HG03342 (cell line): ENCODE data around the gene ACSS1.

ENCODE experiments used
- ATAC-seq: cut with Tn5 transposase; IDR thresholded peaks from one replicate; pipeline ENCODE4 v1.9.1; 2021; ENCODE audit warnings: mild to moderate bottlenecking, moderate library complexity; ENCODE audit not compliant: unreplicated experiment

The ACSS1 gene

DNA sequence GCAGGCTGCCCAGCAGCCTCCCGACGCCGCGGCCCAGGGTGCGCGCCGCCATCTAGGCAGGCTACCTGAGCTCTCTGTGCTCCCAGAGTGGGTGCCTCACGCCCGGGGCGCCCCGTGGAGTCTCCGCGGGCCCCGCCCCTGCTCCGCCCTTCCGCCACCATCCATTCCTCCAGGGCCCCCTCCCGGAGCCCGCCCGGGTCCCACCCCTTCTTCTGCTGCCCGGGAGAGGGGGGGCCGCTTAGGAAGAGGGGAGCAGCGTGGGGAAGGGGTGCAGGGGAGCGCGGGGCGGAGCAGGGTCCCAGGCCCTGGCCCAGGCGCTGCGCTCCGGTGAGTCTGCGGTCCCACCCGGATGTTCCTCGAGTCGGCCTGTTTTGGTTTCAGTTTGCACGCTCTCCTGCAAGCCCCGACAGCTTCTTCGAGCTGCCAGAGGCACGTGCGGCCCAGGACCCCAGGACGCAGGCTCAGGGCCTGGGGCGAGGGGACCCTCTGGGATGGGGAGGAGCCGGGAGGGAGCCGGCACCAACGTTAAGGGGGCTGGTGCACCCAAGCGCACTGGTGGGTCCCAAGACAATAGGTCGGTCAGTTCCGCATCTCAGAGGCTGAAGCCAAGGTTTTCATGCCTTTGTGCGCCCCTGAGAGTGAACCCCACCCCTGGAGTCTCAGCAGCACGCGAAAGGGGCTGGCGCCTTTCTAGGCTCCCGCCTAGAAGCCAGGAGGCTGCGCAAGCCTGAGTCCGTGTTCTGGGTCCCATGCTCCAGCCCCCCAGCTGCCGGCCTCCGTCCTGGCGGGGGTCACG is at the start of gene ACSS1:
Gene ACSS1, minus strand, starts transcription at position 89 of the 796 bp plus-strand sequence. Its CDS starts 37 bp downstream, at position 52.
- peak; percentile 62 for ATAC-seq

DNA sequence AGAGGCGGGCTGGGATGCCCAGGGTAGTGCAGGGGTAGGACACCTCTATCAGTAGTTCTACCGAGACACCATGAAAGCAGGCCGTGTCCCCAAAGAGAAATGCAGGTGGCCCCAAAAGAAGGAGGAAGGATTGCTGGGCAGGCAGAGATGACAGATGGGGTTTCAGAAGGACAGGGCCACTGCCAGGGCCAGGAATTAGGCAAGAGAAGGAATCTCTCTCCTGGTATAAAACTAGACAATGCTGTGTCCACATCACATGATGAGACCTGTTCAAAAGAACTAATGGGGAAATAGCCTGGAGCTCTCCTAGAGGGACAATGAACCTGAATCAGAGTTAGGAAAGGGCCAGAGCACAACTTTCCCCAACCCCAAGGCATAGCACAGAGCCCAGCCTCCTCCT is 45.6 kb upstream of the ACSS1 start:
- no peak for ATAC-seq

- no peak for ATAC-seq
These were observed 43.0 kb upstream of the ACSS1 start for GRCh38 chr20:25100914-25101313.

GRCh38 chr20:25099601-25100140 is 41.7 kb upstream of the ACSS1 start:
- ATAC-seq = no peak

DNA sequence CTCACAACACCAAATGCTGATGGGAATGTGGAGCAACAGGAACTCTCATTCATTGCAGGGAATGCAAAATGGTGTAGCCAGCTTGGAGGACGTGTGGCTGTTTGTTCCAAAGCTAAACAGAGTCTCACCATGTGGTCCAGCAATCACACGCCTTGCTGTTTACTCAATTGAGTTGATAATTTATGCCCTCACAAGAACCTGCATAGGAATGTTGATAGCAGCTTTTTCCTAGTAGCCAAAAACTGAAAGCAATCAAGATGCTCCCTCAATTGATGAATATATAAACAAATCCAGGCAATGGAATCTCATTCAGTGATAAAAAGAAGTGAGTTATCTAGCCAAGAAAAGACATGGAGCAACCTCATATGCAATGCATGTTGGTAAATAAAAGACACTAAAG is 39.6 kb upstream of the ACSS1 start:
- no peak for ATAC-seq

DNA sequence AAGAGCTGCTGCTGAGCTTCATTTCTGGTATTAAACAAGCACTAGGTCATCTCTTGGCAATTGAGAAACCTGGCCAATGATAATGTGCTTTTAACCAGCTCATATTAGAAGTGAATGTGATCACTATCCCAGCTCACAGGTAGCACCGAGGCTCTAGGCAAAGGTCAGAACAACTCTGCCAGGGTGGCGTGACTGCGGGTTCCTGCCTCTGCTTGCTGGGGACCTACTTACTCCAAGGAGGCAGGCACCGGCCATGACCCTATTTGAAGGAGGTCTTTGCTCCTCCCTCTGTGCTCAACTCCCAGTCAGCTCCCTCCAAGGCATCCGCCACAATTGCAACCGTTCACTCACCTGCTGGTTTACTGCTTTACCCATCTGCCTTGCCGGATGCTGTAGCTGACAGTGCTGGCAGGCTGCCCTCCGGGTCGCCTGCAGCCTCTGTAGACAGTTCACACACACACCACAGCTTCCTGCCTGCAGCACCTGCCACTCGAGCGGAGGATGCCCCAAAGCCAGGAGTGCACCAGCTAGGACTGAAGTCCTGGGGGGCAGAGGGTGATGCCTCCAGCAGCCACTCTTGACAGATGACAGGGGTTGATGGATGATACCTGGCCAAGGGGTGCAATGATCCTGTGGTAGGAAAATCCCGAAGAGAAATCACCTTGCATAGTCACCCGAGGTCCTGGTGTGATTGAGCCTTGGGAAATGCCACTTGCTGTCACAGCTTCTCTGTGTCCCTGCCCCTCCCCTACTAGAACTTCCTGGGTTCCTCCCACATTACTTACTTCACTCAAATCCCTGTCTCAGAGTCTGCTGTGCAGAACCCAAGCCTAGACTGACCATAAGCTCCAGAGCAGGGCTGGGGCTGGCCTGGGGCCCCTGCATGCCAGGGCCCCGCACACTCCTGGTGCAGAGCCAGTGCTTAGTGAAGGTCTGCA is 32.8 kb upstream of the ACSS1 start:
- ATAC-seq = no peak

- ATAC-seq = no peak
These were observed 31.7 kb upstream of the ACSS1 start for GRCh38 chr20:25089662-25090061.

- ATAC-seq = no peak
These were observed 31.2 kb upstream of the ACSS1 start for GRCh38 chr20:25089096-25089495.

- ATAC-seq = no peak
These were observed 30.3 kb upstream of the ACSS1 start for GRCh38 chr20:25088267-25088666.

- no peak for ATAC-seq
These were observed 29.4 kb upstream of the ACSS1 start for GRCh38 chr20:25087186-25087929.

DNA sequence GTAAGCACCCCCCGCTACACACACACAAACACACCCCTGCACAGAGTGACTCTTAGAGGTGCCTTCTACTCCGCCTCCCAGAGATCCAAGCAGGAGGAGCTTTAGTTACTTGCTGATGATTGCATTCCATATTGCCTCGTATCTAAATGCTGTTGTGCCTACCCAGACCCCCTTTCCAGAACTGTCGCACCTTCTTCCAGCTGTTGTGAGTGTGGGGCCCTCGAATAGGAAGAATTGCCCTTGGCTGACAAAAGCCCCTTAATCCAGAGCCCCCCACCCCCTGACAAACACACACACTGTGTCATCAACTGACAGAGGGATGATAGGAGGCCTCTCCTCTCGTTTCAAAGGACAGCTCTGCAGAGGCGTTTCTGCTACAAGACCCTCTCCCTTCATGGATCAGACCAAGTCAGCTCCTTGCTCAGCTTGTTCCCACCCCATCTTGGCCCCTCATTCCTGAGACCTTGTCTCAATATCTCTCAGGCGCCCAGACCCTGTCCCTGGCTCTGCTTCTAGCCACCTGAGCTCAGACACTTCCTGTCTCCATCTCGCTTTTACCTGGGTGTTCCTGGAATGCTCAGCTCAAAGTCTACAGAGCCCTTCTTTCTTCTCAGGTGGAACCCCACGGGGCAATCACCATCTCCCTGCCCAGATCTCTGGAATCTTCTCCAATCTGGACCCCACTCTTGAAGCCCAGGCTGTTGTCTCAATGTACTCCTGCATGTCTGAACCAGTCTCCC is 28.0 kb upstream of the ACSS1 start:
- no peak for ATAC-seq

- no peak for ATAC-seq
These were observed 26.8 kb upstream of the ACSS1 start for GRCh38 chr20:25084626-25085187.

GRCh38 chr20:25083773-25084625 is 26.1 kb upstream of the ACSS1 start:
- ATAC-seq = no peak

DNA sequence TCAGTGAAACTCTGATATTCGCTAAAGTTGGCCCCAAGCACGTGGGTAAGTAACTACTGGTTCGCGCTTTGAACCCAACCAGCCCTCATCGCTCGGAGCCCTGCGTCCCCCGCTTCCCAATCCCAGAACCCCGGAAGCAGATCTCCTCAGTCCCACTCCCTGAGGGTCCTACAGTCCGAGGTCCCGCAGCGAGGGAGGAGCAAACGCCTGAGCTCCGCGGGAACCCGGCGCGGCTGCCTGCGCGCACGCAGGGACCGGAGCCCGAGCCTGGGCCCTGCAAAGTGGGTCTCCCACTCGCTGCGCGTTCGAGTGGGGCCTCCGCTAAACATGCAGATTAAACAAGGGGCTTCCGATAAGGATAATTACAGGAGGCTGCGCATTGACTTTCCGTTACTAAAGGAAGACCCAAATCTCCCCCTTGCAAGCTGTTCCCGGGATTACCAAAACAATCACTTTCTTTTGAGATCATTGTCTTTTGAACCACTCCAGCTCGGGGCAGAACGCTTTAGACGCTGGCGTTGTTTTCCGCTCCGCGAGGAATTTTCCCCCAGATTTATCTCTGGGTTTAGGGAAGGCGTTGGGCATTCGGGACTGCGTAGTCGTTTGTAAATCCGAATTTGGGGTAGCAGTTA is 25.3 kb upstream of the ACSS1 start:
- ATAC-seq = no peak

GRCh38 chr20:25082498-25082873 is 24.5 kb upstream of the ACSS1 start:
- ATAC-seq = no peak

DNA sequence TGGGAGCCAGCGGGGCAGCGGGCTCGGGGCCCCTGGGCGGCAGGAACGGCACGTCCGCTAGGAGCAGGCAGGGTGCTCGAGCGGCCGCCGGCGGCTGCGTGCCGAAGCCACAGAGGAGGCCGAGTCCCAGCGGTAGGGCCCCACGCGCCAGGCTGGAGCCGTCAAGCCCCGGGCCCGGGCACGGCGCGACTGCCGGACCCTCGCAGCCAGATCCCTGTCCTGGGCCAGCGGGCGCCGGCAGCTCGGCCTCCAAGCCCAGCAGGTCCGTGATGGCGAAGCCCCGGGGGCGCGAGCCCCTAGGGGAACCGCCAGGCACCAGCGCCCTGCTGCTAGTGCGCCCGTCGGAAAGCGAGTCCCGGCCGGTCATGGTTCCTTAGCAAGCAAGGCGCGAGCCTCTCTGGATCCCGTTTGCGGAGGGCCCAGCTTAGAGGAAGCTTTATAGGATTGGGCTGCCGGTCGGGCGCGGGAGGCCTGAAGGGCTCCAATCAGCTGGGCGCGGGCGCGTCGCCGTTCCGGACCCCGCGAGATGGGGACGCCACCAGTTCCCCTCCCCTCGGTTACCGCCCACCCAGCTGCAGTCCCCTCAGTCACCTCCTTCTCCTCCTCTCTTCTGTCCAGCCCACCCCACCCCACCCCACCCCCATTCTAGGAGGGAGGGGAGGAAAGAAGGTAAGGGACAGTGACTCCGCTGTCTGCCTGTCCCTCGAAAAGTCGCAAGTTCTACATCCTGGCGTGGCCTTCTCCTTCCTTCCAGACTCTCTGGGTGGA is 24.0 kb upstream of the ACSS1 start, which contains the start of gene VSX1:
Gene VSX1, minus strand, starts transcription at position 412 of the 768 bp plus-strand sequence. Its CDS starts 45 bp downstream, at position 367.
- ATAC-seq = no peak

DNA sequence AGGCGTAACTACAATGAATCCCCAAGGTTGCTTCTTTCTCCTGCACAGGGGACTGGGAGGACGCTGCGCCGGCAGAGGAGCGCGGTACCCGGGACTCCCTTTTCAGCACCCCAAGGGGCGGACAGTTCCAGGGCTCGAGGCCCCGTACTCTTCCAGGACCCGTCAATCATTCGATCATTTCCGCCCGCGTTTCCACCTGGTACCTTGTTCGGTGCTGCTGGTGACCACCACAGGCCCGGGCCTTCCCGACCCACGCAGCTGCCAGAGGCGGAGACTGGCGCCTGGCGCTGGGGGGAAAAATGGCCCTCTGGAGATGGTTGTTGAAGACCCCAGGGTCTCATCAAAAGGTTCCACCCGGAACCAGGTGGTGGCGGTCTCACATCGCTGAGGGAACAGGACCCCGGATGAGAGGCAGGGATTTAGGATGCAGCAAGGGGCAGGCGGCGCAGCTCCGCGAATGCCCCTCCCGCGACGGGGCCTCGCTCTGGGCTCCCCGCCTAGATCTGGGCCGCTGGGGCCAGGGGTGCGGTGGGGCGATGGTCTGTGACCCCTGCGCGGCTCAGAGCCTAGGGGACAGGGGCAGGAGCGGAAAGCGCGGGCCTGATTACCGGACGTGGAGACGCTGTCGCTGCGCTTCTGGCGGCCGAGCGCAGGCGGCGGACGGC is 23.3 kb upstream of the ACSS1 start:
- ATAC-seq = no peak
